ENCODE data around the gene ZNF595. TPM values are rescaled to one million over a fixed set of nuclear protein-coding genes. Genes with fewer than 3 reads are reported as not detected.
A peak's percentile ranks its signal among the peaks of the same experiment; 100 is the strongest.
"Not testable (repeated sequence)": the region's sequence is repeated elsewhere in the genome, so short reads cannot be mapped to it uniquely, and the experiment has no call there.

The ZNF595 gene
- 3.0 and 9.2 TPM in 2 replicates for total RNA-seq (2014; rRNA removed; shearing (Covaris generic); ENCODE audit: low replicate concordance)

DNA sequence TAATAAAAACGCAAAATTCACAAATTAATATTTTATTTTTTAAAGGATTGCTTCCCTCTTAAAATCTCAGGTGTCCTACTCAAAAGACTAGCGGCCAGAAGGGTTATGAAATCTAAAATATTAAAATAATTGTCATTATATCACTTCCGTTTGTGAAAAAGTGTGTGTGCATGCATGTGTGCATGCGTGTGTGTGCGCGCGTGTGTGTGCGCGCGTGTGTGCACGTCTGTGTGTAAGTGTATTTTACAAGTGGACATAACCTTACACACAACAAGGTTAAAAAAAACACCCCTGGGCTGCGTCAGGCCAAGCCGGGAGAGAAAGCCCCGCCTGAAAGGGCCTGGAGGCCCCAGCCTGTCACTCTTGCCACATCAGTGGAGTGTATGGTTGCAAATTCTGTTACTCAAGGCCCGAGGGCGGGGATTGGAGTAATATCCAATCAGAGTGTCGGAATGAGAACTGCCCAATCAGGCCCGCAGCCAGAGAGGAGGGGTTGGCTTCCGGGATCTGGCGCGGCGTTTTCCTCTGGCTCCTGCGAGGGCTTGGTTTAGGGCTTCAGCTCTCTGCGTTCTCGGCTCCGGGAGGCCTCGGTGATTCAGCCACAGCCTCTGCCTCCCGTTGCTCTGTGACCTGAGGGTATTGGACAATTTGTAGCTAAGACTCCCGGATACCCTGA is at the start of gene ZNF595:
Gene ZNF595, plus strand, starts transcription at position 518 of the 676 bp plus-strand sequence. CDS start 168 bp downstream, outside the sequence.
- DNase-seq (ENCODE audit: low read depth); in situ Hi-C loops (cut with HindIII; ENCODE audit: low pct_unique_long_range_greater_than_20kb, low sequenced_read_pairs): not testable (repeated sequence)

DNA sequence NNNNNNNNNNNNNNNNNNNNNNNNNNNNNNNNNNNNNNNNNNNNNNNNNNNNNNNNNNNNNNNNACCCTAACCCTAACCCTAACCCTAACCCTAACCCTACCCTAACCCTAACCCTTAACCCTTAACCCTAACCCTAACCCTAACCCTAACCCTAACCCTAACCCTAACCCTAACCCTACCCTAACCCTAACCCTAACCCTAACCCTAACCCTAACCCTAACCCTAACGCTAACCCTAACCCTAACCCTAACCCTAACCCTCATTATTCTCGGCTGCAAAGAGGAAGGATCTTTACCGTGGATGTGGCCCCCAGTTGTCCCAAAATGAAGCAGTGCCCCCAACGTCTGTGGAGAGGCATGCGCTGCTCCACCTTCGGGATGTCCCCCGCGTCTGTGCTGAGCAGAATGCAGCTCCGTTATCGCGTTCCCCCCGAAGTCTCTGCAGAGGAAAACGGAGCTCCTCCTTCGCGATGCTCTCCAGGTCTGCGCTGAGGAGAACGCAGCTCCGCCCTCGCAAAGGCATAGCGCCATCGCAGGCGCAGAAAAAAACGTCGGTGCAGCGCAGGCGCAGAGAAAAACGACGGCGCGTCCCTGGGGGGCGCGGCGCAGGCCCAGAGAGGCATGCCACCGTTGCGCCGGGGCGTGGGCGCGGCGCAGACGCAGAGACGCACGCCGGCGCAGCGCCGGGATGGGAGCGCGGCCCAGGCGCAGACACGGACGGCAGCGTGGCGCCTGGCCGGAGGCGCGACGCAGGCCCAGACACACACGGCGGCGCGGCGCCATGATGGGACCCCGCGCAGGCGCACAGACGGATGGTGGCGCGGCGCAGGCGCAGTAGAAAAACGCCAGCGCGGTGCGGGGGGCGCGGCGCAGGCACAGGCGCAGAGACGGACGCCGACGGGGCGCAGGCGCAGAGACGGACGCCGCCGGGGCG is 42.9 kb upstream of the ZNF595 start:
- in situ Hi-C loops (cut with HindIII; ENCODE audit: low pct_unique_long_range_greater_than_20kb, low sequenced_read_pairs); DNase-seq (ENCODE audit: low read depth): not testable (repeated sequence)

DNA sequence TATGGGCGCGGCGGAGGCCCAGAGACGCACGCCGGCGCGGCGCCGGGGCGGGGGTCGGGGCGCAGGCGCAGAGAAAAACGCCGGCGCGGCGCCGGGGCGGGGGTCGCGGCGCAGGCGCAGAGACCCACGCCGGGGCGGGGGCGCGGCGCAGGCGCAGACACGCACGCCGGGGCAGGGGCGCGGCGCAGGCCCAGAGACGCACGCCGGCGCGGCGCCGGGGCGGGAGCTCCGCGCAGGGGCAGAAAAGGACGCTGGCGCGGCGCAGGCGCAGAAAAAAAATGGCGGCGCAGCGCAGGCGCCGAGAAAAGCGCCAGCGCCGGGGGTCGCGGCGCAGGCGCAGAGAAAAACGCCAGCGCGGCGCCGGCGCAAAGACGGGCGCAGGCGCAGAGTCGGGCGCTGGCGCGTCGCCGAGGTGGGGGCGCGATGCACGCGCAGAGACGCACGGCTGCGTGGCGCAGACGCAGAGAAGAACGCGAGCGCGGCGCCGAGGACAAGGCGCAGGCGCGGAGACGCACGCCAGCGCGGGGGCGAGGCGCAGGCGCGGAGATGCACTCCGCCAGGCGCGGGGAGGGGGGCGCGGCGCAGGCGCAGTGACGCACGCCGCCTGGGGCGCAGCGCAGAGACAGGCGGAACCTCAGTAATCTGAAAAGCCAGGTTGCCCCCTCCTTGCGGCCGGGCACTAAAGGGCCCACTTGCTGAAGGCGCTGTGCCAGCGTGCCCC is 41.9 kb upstream of the ZNF595 start:
- DNase-seq (ENCODE audit: low read depth); in situ Hi-C loops (cut with HindIII; ENCODE audit: low pct_unique_long_range_greater_than_20kb, low sequenced_read_pairs): not testable (repeated sequence)

DNA sequence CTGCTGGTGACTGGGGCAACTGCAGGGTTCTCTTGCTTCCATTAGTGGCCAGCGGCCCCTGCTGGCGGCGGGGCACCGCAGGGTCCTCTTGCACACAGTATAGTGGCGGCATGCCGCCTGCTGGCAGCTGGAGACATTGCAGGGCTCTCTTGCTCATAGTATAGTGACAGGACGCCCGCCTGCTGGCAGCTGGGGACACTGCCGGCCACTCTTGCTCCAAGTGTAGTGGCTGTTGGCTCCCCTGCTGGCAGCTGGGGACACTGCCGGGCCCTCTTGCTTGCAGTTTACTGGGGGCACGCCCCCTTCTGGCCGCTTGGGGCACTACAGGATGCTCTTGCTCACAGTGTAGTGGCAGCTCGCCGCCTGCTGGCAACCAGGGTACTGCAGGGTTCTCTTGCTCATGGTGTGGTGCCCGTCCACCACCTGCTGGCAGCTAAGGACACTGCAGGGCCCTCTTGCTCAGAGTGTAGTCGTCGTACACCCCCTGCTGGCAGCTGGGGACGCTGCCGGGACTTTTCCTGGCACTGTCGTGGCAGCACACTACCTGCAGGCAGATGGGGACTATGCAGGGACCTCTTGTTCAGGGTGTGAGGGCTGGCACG is 41.2 kb upstream of the ZNF595 start:
- in situ Hi-C loops (cut with HindIII; ENCODE audit: low pct_unique_long_range_greater_than_20kb, low sequenced_read_pairs), result not testable (repeated sequence)
- DNase-seq (ENCODE audit: low read depth), result peak; percentile 48

DNA sequence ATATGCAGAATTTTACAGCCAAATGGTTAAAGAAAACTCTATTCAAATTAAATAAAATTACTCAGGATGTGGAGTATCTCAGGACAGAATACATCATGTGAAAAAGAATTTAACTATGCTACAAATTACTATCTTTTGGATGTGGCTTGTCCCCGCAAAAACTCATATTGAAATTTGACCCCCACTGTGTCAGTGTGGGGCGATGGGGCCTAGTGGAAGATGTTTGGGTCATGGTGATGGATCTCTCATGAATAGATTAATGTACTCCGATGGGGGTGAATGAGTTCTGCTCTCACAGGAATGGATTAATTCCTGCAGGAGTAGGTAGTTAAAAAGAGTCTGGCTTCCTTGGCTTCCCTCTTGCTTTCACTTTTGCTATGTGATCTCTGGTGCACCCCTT is 35.0 kb upstream of the ZNF595 start:
- DNase-seq (ENCODE audit: low read depth); in situ Hi-C loops (cut with HindIII; ENCODE audit: low pct_unique_long_range_greater_than_20kb, low sequenced_read_pairs): not testable (repeated sequence)

DNA sequence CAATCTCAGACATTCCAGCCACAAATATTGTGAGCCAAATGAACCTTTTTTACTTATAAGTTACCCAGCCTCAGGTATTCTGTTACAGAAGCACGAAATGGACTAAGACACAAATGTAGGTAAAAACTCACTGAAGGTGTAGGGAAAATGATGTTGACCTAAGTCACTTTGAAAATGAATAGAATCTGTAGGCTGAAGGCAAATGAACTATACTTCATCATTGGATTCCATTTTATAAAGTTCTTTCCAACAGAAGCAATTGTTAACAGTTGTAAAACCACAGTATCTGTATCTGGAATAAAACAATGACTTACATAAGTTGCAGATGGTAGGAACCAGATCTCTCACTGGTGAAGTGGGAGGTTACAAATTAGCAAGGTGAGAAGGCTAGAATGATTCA is 34.5 kb upstream of the ZNF595 start:
- DNase-seq (ENCODE audit: low read depth); in situ Hi-C loops (cut with HindIII; ENCODE audit: low pct_unique_long_range_greater_than_20kb, low sequenced_read_pairs): not testable (repeated sequence)

DNA sequence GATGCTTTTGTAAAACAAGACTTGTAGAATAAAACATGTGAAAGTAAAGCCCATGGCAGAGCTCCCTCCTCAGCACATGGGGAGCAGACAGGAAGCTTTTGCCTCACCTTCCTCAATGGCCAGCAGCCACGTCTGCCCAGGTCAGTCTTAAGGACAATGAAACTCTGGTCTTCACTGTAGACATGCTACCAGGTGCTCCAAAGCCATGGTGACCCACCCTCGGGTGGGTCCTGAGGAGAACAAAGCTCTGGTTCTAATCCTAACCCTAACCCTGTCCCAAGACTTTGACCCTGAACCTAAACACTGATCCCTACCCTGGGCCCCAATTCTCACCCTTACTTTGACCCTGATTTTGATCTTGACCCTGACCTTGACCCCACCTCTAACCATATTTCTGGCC is 30.2 kb upstream of the ZNF595 start:
- in situ Hi-C loops (cut with HindIII; ENCODE audit: low pct_unique_long_range_greater_than_20kb, low sequenced_read_pairs); DNase-seq (ENCODE audit: low read depth): not testable (repeated sequence)

DNA sequence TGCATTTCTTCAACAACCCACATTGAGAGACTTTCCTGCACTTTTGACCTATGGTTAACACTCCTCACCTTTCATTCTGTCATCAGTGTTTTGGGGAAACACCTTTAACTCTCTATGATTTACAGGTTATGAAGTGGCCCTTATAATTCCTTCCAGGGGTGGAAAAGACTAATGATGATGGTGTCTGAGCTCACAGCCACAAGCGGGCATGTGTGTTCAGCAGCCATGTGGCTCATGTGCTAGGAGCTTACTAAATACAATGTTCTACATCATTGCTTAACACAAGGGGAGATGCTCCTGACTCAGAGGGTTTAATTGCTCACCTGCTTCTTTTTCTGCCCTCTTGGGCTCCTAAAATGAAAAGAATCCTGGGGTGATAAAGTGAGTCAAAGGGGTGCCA is 28.8 kb upstream of the ZNF595 start:
- DNase-seq (ENCODE audit: low read depth); in situ Hi-C loops (cut with HindIII; ENCODE audit: low pct_unique_long_range_greater_than_20kb, low sequenced_read_pairs): not testable (repeated sequence)

DNA sequence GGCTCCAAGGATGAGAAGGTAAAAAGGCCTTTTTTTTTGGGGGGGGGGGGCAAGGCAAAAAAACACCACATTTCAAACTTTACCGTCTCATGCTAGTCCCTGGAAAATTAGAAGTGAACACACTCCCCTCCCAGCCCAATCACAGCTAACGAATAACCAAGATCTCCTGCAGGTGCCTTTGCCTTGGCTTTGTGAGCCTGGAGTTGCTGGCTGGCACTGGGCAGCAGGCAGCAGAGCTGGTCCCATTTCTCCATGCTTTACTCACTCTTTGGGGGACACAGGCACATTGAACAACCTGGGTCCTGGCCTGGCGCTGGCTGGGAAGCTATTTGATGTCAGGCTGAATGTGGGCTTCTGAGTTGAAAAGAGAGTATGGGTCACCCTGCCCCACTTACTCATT is 25.6 kb upstream of the ZNF595 start:
- DNase-seq (ENCODE audit: low read depth); in situ Hi-C loops (cut with HindIII; ENCODE audit: low pct_unique_long_range_greater_than_20kb, low sequenced_read_pairs): not testable (repeated sequence)

DNA sequence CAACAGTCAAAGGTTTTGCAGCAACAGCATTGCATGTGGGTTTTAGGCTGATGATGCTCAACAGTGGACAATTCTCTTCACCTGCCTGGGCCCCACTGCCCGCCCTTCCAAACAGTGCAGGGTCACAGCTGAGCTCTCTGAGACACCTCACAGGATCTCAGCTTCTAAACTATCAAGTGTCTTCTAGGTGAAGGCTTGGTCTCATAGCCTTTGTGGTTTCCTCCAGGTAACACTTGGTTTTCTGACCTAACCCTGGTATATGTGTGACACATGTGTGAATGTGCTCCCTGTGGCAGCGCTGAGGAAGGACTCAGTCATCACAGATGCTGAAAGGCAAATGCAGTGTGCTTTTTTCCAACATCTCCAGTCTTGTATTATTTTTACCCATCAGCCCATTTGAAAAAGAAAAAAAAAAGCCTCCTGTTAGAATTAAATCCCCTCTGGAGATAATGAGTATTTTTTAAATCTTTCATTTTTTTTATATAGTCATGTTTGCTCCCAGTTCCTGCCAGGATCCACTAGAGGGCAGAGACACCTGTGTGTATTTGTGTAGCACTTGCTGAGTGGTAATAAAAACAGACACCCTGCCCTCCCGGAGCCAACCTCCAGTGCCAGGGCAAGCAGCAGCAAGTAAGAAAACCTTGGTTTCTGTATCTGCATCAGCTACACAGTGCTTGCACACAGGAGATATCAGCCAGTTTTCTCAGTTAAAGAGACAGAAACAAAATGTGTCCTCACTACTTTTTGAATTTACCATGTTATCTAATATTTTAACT is 24.2 kb upstream of the ZNF595 start:
- in situ Hi-C loops (cut with HindIII; ENCODE audit: low pct_unique_long_range_greater_than_20kb, low sequenced_read_pairs); DNase-seq (ENCODE audit: low read depth): not testable (repeated sequence)

DNA sequence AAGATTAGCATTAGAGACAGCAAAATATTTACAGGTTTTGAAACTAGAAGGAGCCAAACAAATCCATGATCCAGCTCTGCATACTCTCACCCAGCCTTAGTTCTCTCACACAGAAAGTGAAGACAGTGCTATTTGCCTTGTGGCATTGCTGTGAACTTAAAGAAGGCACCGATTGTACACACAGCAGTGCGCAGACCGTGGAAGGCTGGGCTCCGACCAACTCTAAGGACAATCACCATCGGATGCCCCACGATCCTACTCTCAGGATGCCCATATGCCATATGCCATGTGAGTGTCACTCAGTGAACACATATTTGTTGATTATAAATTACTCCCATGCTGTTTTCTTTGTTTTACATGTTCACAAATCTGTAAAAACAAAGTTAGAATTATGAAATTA is 19.8 kb upstream of the ZNF595 start:
- DNase-seq (ENCODE audit: low read depth); in situ Hi-C loops (cut with HindIII; ENCODE audit: low pct_unique_long_range_greater_than_20kb, low sequenced_read_pairs): not testable (repeated sequence)

- in situ Hi-C loops (cut with HindIII; ENCODE audit: low pct_unique_long_range_greater_than_20kb, low sequenced_read_pairs); DNase-seq (ENCODE audit: low read depth): not testable (repeated sequence)
Observed at GRCh38 chr4:36559-37415, 16.3 kb upstream of the ZNF595 start.

GRCh38 chr4:38202-38601 is 14.9 kb upstream of the ZNF595 start:
- in situ Hi-C loops (cut with HindIII; ENCODE audit: low pct_unique_long_range_greater_than_20kb, low sequenced_read_pairs), result not testable (repeated sequence)

DNA sequence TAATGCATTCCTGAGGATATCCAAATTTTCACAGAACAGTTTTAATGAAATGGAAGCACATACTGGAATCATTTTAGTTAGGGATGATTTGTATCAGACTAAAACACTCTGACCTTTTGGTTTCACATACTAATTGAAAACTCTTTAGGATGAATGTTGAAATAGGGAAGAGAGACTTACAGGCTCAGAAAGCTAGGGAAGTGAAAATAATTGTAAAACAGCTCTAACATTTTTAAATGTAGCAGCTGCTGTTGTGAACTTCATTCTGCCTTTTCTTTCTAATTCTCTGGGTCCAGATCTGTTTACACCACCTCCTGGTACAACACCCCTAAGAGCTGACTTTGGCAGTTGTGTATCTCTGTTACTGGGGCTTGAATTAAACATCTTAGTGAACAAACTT is 9.7 kb upstream of the ZNF595 start:
- DNase-seq (ENCODE audit: low read depth); in situ Hi-C loops (cut with HindIII; ENCODE audit: low pct_unique_long_range_greater_than_20kb, low sequenced_read_pairs): not testable (repeated sequence)

More at GRCh38 chr4:38202-38601, 14.9 kb upstream of the ZNF595 start:
- DNase-seq (ENCODE audit: low read depth), result not testable (repeated sequence)

DNA sequence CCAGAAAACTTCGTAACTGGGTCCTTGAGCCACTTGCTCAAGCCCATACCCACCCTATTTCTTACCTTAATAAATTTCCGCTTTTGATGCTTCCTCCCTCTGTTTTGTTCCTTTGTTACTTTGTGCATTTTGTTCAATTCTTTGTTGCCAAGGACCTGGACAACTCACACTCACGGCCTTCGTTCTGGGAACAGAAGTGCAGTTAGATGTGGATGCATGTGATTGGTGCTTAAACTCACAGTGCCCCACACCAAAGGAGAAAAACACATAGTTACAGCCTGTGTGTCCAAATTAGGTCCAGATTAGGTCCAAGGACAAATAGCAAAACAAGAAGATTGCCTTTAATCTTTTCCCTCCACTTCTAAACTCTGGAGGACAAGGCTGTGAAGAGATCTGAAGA is 1.9 kb upstream of the ZNF595 start:
- DNase-seq (ENCODE audit: low read depth); in situ Hi-C loops (cut with HindIII; ENCODE audit: low pct_unique_long_range_greater_than_20kb, low sequenced_read_pairs): not testable (repeated sequence)

DNA sequence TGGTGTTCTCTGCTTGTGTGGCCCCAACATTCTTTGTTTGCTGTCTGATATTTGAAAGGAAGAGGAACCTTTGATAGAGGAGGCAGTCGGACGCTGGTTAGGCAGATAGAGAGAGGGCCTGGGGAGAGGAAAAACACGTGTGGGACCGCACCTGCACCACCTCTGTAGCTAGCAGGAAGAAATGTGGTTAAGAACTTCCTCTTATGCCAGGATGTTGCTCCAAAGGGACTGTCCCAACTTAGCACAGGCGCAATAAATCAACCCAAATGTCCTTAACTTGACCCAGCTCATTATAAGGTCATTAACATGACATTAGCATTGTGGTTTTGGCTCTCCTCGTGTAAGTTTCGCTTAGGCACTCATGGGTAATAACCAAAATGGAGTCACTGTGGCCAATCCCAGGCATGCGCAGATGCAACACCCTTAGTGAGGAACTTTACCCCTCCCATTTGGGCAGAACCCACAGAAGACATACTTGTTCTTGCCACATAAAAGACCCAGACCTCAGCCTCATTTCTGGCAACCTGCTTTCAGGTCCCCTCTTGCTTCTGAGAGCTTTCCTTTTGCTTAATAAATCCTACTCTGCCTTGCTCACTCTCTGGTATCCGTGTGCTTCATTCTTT is 1.4 kb upstream of the ZNF595 start:
- in situ Hi-C loops (cut with HindIII; ENCODE audit: low pct_unique_long_range_greater_than_20kb, low sequenced_read_pairs); DNase-seq (ENCODE audit: low read depth): not testable (repeated sequence)

All from Caki2 (cell line).